Stomach (tissue), 19 donors: ENCODE results near the gene SERPING1. TPM values are rescaled to one million over a fixed set of nuclear protein-coding genes. Genes with fewer than 3 reads are reported as not detected.

Source experiments
- DNase-seq, 2 donors: peaks; one replicate each; pipeline versions ENCODE4 v3.0.0 to v3.0.0-alpha.2; 2013 to 2019
- H3K27ac ChIP-seq, 5 donors: fragments of 200-600 bp in 4 of 5; sonication (generic) in 4 of 5; one replicate each; pipeline ENCODE4 v1.5.1; 2013 to 2019; ENCODE audit warnings: mild to moderate bottlenecking in 1 of 5, moderate library complexity in 1 of 5
- H3K27me3 ChIP-seq, 3 donors: fragments of 200-600 bp; sonication (generic); one replicate each; pipeline ENCODE4 v1.5.1; 2017 to 2019; ENCODE audit warnings: mixed run types in 1 of 3
- H3K36me3 ChIP-seq, 4 donors: fragments of 200-600 bp; sonication (generic); 1 replicate in 3 of 4; 2 replicates in 1 of 4; pipeline ENCODE4 v1.5.1; 2016 to 2019
- H3K4me1 ChIP-seq, 4 donors: fragments of 200-600 bp; sonication (generic); one replicate each; pipeline ENCODE4 v1.5.1; 2016 to 2019
- H3K4me3 ChIP-seq, 4 donors: fragments of 200-600 bp; sonication (generic) in 3 of 4; one replicate each; pipeline ENCODE4 v1.5.1; 2016 to 2019; ENCODE audit warnings: mild to moderate bottlenecking in 1 of 4
- H3K9me3 ChIP-seq, 4 donors: fragments of 200-600 bp; sonication (generic); one replicate each; pipeline ENCODE4 v1.5.1; 2016 to 2019
- CTCF ChIP-seq, 7 experiments: fragments of 450-650 bp in 4 of 7; fragments of 200-600 bp in 3 of 7; sonication (generic) in 3 of 7; IDR thresholded peaks; one replicate each; pipeline ENCODE4 v1.5.1; 2016 to 2019; ENCODE audit warnings: antibody characterized with exemption in 7 of 7, control low read depth in 2 of 7, mild to moderate bottlenecking in 1 of 7
- EP300 ChIP-seq: sonication (generic); formaldehyde crosslinking; IDR thresholded peaks from one replicate; pipeline ENCODE4 v1.6.1; 2017; ENCODE audit warnings: antibody characterized with exemption
- POLR2A ChIP-seq, 4 donors: fragments of 450-650 bp; IDR thresholded peaks; one replicate each; pipeline ENCODE4 v1.6.1; 2016; ENCODE audit warnings: antibody characterized with exemption in 4 of 4, control low read depth in 2 of 4, mild to moderate bottlenecking in 1 of 4, moderate library complexity in 1 of 4
- POLR2AphosphoS5 ChIP-seq, 3 donors: sonication (generic); formaldehyde crosslinking; IDR thresholded peaks; one replicate each; pipeline ENCODE4 v1.6.1; 2016; ENCODE audit warnings: antibody characterized with exemption in 3 of 3
- WGBS, 5 donors: extraction: QIAGEN DNeasy Blood & Tissue Kit in 3 of 5; methylation state at CpG; one replicate each; pipeline versions ENCODE4 v1.1.5 to v1.1.7; 2013 to 2018; 5-methylcytosine and 5-hydroxymethylcytosine counted together
- intact Hi-C: fragments of 100-400 bp; cut with DNase I; formaldehyde crosslinking; loops from one replicate; pipeline ENCODE4 v1.15.1; 2023; ENCODE audit warnings: low total_unique reads
- long read RNA-seq, 10 donors: transcript quantifications; one replicate each; lab custom pipeline, GENCODE V29; 2026
- polyA plus RNA-seq, 3 donors: library from polyadenylated mRNA; stranded (reverse); fragments of 200-250 nt; gene quantifications; one replicate each; pipeline ENCODE4 v1.2.3, GENCODE V29; 2013
- total RNA-seq, 5 donors: library from RNA; depleted of rRNA; stranded (reverse); fragments of >200 nt; gene quantifications; one replicate each; pipeline versions ENCODE4 v1.1.0 to v1.2.3, GENCODE V29; 2014 to 2016
- donor health status: healthy with polysubstance abuse.
- donor health status: Bipolar disorder and iron deficiency.
- donor health status: healthy.

Gene SERPING1
- total RNA-seq (100 to 1,000 TPM in 4 of 5 donors, 10 to 100 TPM in 1; 17.4 to 247 (median 153) TPM), polyA plus RNA-seq (100 to 1,000 TPM in 2 of 3 donors, 10 to 100 TPM in 1; 84.4 to 212 (median 111) TPM)
- long read RNA-seq, donor 1, partial matches to known transcripts: 18 of 26 reads
- long read RNA-seq, donor 1, other reads (novel, unspliced or antisense): 0 of 26 reads
- long read RNA-seq, donor 2, transcript SERPING1-201 (8 exons, 2,002 nt): major isoform, 7 of 30 reads
- long read RNA-seq, donor 2, transcript SERPING1-210 (6 exons, 1,004 nt): minor isoform, 5 of 30 reads
- long read RNA-seq, donor 2, partial matches to known transcripts: 16 of 30 reads
- long read RNA-seq, donor 2, other reads (novel, unspliced or antisense): 0 of 30 reads
- long read RNA-seq, donor 3, partial matches to known transcripts: 14 of 18 reads
- long read RNA-seq, donor 3, other reads (novel, unspliced or antisense): 0 of 18 reads
- long read RNA-seq, donor 4: 0 reads
- long read RNA-seq, donor 5, transcript SERPING1-201 (8 exons, 2,002 nt): major isoform, 6 of 116 reads
- long read RNA-seq, donor 5, partial matches to known transcripts: 104 of 116 reads
- long read RNA-seq, donor 5, other reads (novel, unspliced or antisense): 0 of 116 reads
- long read RNA-seq, donor 6, transcript SERPING1-209 (2 exons, 908 nt): minor isoform, 6 of 99 reads
- long read RNA-seq, donor 6, transcript SERPING1-201 (8 exons, 2,002 nt): major isoform, 12 of 99 reads
- long read RNA-seq, donor 6, partial matches to known transcripts: 81 of 99 reads
- long read RNA-seq, donor 6, other reads (novel, unspliced or antisense): 0 of 99 reads
- long read RNA-seq, donor 7, transcript SERPING1-201 (8 exons, 2,002 nt): major isoform, 7 of 113 reads
- long read RNA-seq, donor 7, transcript SERPING1-209 (2 exons, 908 nt): minor isoform, 5 of 113 reads
- long read RNA-seq, donor 7, partial matches to known transcripts: 100 of 113 reads
- long read RNA-seq, donor 7, other reads (novel, unspliced or antisense): 0 of 113 reads
- long read RNA-seq, donor 8, partial matches to known transcripts: 111 of 116 reads
- long read RNA-seq, donor 8, other reads (novel, unspliced or antisense): 0 of 116 reads
- long read RNA-seq, donor 9, partial matches to known transcripts: 77 of 85 reads
- long read RNA-seq, donor 9, other reads (novel, unspliced or antisense): 0 of 85 reads
- long read RNA-seq, donor 10, partial matches to known transcripts: 0 of 1 reads
- long read RNA-seq, donor 10, other reads (novel, unspliced or antisense): 0 of 1 reads

GRCh38 chr11:57597461-57597915 is at the start of gene SERPING1:
Gene SERPING1 (plus strand): TSS chr11:57597685. CDS start chr11:57598271, 586 bp downstream.
- intact Hi-C loops: no loop called here
- Histone ChIP-seq H3K36me3 (peaks cover 0 to 17% (median 12%) of the 10 kb centered on the region in 4 donors), H3K27me3 (peaks cover 0 to 7% (median 0%) of the 10 kb centered on the region in 3 donors), H3K27ac (peak within 1 kb of the TSS; percentile 87 to 92 (median 90)), H3K4me1 (peaks cover 0 to 36% (median 18%) of the 10 kb centered on the region in 4 donors), H3K9me3 (no peaks in the 10 kb centered on the region), H3K4me3 (peak within 1 kb of the TSS; percentile 54 to 69 (median 60))
- WGBS, 5 donors: 18 to 34% (median 26%) methylated on average over 8 to 10 of the region's 10 CpGs
- peak; percentile 34 to 76 for DNase-seq
- TF ChIP-seq POLR2AphosphoS5 (IDR thresholded peaks at IDR 0.05) (peak in 2 of 3 donors; percentile 44 to 67), POLR2A (IDR thresholded peaks at IDR 0.05) (no peak)

DNA sequence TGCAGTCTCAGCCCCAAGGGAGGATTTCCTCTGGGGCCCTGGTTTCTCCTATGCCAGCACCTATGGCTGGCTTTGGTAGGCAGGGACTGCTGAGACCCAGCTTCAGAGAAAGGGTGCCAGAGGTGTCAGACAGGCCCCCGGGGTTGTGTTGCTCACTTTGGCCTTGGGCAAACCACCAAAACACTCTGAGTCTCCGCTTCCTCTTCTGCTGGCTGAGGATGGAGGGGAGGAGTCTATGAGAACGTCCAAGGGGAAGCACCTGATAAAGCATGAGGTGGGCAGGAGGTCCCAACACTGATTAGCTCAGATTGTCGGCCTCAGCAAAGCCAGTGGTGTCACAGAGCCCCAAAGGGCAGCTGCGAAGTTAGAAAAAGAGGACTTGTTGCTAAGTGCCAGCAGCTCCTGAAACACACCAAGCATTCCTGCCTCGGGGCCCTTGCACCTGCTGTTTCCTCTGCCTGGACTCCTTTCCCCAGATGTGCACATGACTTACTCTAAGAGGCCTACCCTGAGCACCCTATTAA is 49.6 kb upstream of the SERPING1 start:
- H3K27ac ChIP-seq: no peak overlapping the region
- 29 to 58% (median 51%) methylated on average over 6 of the region's 6 CpGs for WGBS, 5 donors
- no peaks in the 10 kb centered on the region for H3K4me1 ChIP-seq

GRCh38 chr11:57549983-57550382 is 47.5 kb upstream of the SERPING1 start:
- 84 to 93% (median 89%) methylated on average over 8 of the region's 8 CpGs for WGBS, 5 donors
- Histone ChIP-seq H3K36me3 (peaks cover 52 to 90% (median 88%) of the 10 kb centered on the region in 4 donors), H3K4me3 (no peak overlapping the region), H3K27ac (no peak overlapping the region), H3K4me1 (no peaks in the 10 kb centered on the region), H3K27me3 (no peaks in the 10 kb centered on the region), H3K9me3 (no peaks in the 10 kb centered on the region)
- TF ChIP-seq POLR2A (IDR thresholded peaks at IDR 0.05): no peak
- TF ChIP-seq POLR2AphosphoS5 (IDR thresholded peaks at IDR 0.05): no peak
- no peak for TF ChIP-seq CTCF (IDR thresholded peaks at IDR 0.05)
- no peak for TF ChIP-seq EP300
- DNase-seq: no peak
- intact Hi-C loops: no loop called here

More for the DNA sequence above, 49.6 kb upstream of the SERPING1 start:
- peaks cover 35 to 69% (median 67%) of the 10 kb centered on the region in 4 donors for H3K36me3 ChIP-seq
- DNase-seq: no peak
- H3K9me3 ChIP-seq: no peaks in the 10 kb centered on the region
- intact Hi-C loops: no loop called here
- H3K4me3 ChIP-seq: no peak overlapping the region
- no peaks in the 10 kb centered on the region for H3K27me3 ChIP-seq
- TF ChIP-seq CTCF (IDR thresholded peaks at IDR 0.05): no peak

GRCh38 chr11:57551941-57552340 is 45.5 kb upstream of the SERPING1 start:
- H3K9me3 ChIP-seq: no peaks in the 10 kb centered on the region
- no peak overlapping the region for H3K27ac ChIP-seq
- no peak for TF ChIP-seq EP300
- TF ChIP-seq POLR2A (IDR thresholded peaks at IDR 0.05): no peak
- TF ChIP-seq CTCF (IDR thresholded peaks at IDR 0.05): no peak
- TF ChIP-seq POLR2AphosphoS5 (IDR thresholded peaks at IDR 0.05): no peak
- peaks cover 57 to 100% (median 97%) of the 10 kb centered on the region in 4 donors for H3K36me3 ChIP-seq
- WGBS, 5 donors: 89 to 100% (median 93%) methylated on average over 3 to 4 of the region's 4 CpGs
- intact Hi-C loops: no loop called here
- no peaks in the 10 kb centered on the region for H3K4me1 ChIP-seq
- no peak overlapping the region for H3K4me3 ChIP-seq
- no peaks in the 10 kb centered on the region for H3K27me3 ChIP-seq
- DNase-seq: no peak
